Osteoblast (primary cell): Measurements from ENCODE around the gene ACTR3C. TPM values are rescaled to one million over a fixed set of nuclear protein-coding genes. Genes with fewer than 3 reads are reported as not detected.

ENCODE experiments used
- DNase-seq: peaks from one replicate; pipeline ENCODE4 v3.0.0; 2011; ENCODE audit warnings: low spot score, mixed read lengths; ENCODE audit not compliant: insufficient read length; ENCODE audit errors: missing footprints
- H2AFZ ChIP-seq: 2 replicates; pipeline ENCODE4 v1.6.0; 2011; ENCODE audit warnings: mild to moderate bottlenecking, low read length
- H3K27ac ChIP-seq: 2 replicates; pipeline ENCODE4 v1.5.1; 2011; ENCODE audit warnings: mild to moderate bottlenecking, low read depth, low read length, moderate library complexity
- H3K27me3 ChIP-seq: 2 replicates; pipeline ENCODE4 v1.6.0; 2012; ENCODE audit warnings: mild to moderate bottlenecking, control low read depth, inconsistent platforms, low read length, moderate library complexity; ENCODE audit not compliant: insufficient read depth
- H3K36me3 ChIP-seq: 2 replicates; pipeline ENCODE4 v1.5.1; 2011; ENCODE audit warnings: mild to moderate bottlenecking, low read length, control low read depth, moderate library complexity; ENCODE audit not compliant: insufficient read depth
- H3K4me1 ChIP-seq: 2 replicates; pipeline ENCODE4 v1.5.1; 2011; ENCODE audit warnings: mild to moderate bottlenecking, low read length, control low read depth, moderate library complexity; ENCODE audit not compliant: insufficient read depth
- H3K4me2 ChIP-seq: 2 replicates; pipeline ENCODE4 v1.6.0; 2011; ENCODE audit warnings: mild to moderate bottlenecking, low read length; ENCODE audit not compliant: insufficient read depth
- H3K4me3 ChIP-seq: fragments of 200-600 bp; sonication (generic); 3 replicates; pipeline ENCODE4 v1.5.1; 2012; ENCODE audit warnings: mild to moderate bottlenecking, low read length, inconsistent platforms; ENCODE audit not compliant: insufficient read depth
- H3K79me2 ChIP-seq: 2 replicates; pipeline ENCODE4 v1.6.0; 2012; ENCODE audit warnings: mild to moderate bottlenecking, low read length, control low read depth, inconsistent platforms; ENCODE audit not compliant: insufficient read depth
- H3K9me3 ChIP-seq: 2 replicates; pipeline ENCODE4 v1.5.1; 2011; ENCODE audit warnings: low read depth, low read length, control low read depth
- H4K20me1 ChIP-seq: 2 replicates; pipeline ENCODE4 v1.6.0; 2012; ENCODE audit warnings: mild to moderate bottlenecking, low read length, control low read depth; ENCODE audit not compliant: insufficient read depth
- CTCF ChIP-seq: IDR thresholded peaks from 2 replicates; pipeline ENCODE4 v1.5.1; 2011; ENCODE audit warnings: mild to moderate bottlenecking, low read depth, low read length, moderate library complexity; ENCODE audit errors: extremely low read depth
- total RNA-seq: library from RNA; depleted of rRNA; stranded (reverse); fragments of >200 nt; gene quantifications from 2 replicates; pipeline ENCODE4 v1.2.3, GENCODE V29; 2012

The ACTR3C gene
- total RNA-seq, 1 donor: 1.8 TPM

GRCh38 chr7:150356265-150356897 lies 33.0 kb upstream of the ACTR3C start:
- Histone ChIP-seq H3K4me3 (no peak overlapping the region), H3K27ac (no peak overlapping the region), H3K79me2 (no peaks in the 10 kb centered on the region), H3K4me1 (peaks cover 6% of the 10 kb centered on the region), H2AFZ (peak overlapping the region; percentile 42), H3K9me3 (no peaks in the 10 kb centered on the region), H3K4me2 (peak overlapping the region; percentile 21), H4K20me1 (no peaks in the 10 kb centered on the region), H3K27me3 (no peaks in the 10 kb centered on the region), H3K36me3 (no peaks in the 10 kb centered on the region)
- TF ChIP-seq CTCF: peak; percentile 75
- peak; percentile 72 for DNase-seq

- Histone ChIP-seq H3K27me3 (no peaks in the 10 kb centered on the region), H2AFZ (peak overlapping the region; percentile 82)
These were observed 32.3 kb upstream of the ACTR3C start for GRCh38 chr7:150355666-150356059.

DNA sequence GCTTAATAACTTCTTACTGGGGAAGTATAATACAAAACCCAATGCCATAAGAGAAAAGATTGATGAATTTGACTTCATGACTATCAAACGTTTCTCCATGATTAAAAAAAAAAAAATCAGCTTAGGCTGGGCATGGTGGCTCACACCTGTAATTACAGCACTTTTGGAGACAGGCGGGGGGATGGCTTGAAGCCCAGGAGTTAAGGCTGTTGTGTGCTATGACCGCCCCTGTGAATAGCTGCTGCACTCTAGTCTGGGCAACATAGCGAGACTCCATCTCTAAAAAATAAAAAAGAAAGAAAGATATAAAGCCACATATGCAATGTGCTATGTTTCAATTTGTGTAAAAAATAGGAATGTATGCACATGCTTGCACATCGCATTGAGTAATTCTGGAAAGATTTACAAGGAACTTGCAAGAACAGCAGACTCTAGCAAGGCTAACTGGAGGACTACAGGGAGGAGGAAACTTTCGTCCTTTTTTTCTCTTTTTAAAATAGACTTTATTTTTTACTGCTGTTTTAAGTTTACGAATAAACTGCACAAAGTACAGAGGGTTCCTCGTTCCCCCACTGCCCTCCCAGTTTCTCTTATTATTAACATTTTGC lies 28.3 kb upstream of the ACTR3C start:
- H2AFZ ChIP-seq: no peak overlapping the region
- no peaks in the 10 kb centered on the region for H3K9me3 ChIP-seq
- H3K36me3 ChIP-seq: no peaks in the 10 kb centered on the region
- no peak for DNase-seq
- no peak for TF ChIP-seq CTCF
- peaks cover 3% of the 10 kb centered on the region for H3K4me1 ChIP-seq
- H3K4me2 ChIP-seq: no peak overlapping the region
- no peaks in the 10 kb centered on the region for H3K27me3 ChIP-seq
- H4K20me1 ChIP-seq: no peaks in the 10 kb centered on the region
- H3K79me2 ChIP-seq: no peaks in the 10 kb centered on the region
- H3K27ac ChIP-seq: no peak overlapping the region
- no peak overlapping the region for H3K4me3 ChIP-seq

More at GRCh38 chr7:150355666-150356059, 32.3 kb upstream of the ACTR3C start:
- Histone ChIP-seq H3K36me3 (no peaks in the 10 kb centered on the region), H3K79me2 (no peaks in the 10 kb centered on the region), H4K20me1 (no peaks in the 10 kb centered on the region), H3K4me2 (no peak overlapping the region), H3K4me1 (peaks cover 6% of the 10 kb centered on the region), H3K9me3 (no peaks in the 10 kb centered on the region), H3K27ac (no peak overlapping the region), H3K4me3 (no peak overlapping the region)
- TF ChIP-seq CTCF: no peak
- no peak for DNase-seq

DNA sequence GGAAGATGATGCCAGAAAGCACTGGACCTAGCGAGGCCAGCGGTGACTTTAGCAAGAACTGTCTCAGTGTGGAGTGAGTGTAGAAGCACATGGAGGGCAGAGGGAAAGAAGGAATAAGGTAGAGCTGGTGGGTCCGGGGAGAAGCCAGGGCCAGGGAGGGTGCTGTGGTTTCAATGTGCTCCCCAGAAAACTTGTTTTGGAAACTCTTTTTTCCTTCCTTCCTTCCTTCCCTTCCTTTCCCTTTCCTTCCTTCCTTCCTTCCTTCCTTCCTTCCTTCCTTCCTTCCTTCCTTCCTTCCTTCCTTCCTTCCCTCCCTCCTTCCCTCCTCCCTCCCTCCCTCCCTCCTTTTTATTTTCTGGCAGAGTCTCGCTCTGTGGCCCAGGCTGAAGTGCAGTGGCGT lies 23.6 kb upstream of the ACTR3C start:
- Histone ChIP-seq H2AFZ (no peak overlapping the region), H3K27ac (no peak overlapping the region), H3K4me3 (no peak overlapping the region), H3K4me1 (no peaks in the 10 kb centered on the region), H4K20me1 (no peaks in the 10 kb centered on the region), H3K79me2 (no peaks in the 10 kb centered on the region), H3K4me2 (no peak overlapping the region), H3K36me3 (no peaks in the 10 kb centered on the region), H3K27me3 (peaks cover 17% of the 10 kb centered on the region), H3K9me3 (no peaks in the 10 kb centered on the region)
- TF ChIP-seq CTCF: no peak
- no peak for DNase-seq
